ENCODE measurements around the gene GPR161.

Gene GPR161

DNA sequence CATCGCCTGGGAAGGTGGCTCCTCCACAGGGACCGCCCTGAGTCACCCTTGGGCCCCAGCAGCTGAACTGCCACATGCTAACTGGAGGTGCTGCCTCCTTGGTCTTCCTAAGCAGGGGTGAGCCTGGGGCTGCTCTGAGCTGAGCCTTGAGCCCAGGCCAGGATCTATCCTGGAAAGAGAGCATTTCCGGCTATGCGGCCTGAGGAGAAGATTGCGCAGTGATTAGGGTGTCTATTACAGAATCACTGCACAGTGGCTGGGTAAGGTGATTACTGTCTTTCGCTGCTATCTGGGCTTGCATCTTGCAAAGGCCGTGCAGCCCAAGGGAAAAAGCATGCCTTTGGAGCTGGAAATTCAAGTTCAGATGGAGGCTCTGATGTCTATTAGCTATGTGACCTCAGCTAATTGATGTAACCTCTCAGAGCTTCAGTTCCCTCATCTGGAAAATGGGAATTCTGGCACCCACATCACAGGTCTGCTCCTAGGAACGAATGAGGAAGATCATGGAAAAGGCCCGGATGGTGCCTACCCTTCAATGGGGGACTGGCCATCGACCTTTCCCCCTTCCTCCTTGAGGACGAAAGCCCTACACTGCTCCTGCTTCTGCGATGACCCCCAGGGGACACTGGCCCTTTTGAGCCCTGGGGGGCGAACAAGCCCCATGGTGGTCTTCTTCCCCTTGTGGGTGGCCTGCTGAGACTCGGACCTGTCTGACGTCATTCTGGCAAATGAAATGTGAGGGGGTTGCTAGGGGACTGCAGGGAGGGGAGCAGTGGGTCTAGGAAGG, 38.0 kb downstream of the GPR161 start:
- no peak overlapping the region for H3K9ac ChIP-seq (ENCODE audit: low read length)
- no peaks in the 10 kb centered on the region for H3K4me1 ChIP-seq (ENCODE audit: low read length)
- H4K20me1 ChIP-seq (ENCODE audit: insufficient read depth, low read length), result no peaks in the 10 kb centered on the region
- H3K36me3 ChIP-seq (replicated peaks; ENCODE audit: low read depth, low read length), result no peaks in the 10 kb centered on the region
- no peak overlapping the region for H3K4me2 ChIP-seq (ENCODE audit: low read length)
- no peaks in the 10 kb centered on the region for H3K79me2 ChIP-seq (ENCODE audit: low read length)
- H3K9me3 ChIP-seq (ENCODE audit: insufficient read depth, low read length), result no peaks in the 10 kb centered on the region
- H3K4me3 ChIP-seq (ENCODE audit: low read length), result no peak overlapping the region
- no peak overlapping the region for H3K27ac ChIP-seq (ENCODE audit: low read length)
- no peaks in the 10 kb centered on the region for H3K27me3 ChIP-seq (ENCODE audit: low read depth, low read length)
- H2AFZ ChIP-seq (ENCODE audit: low read depth, low read length), result no peak overlapping the region
- TF ChIP-seq EZH2phosphoT487 (IDR thresholded peaks at IDR 0.05; ENCODE audit: low read depth), result no peak
- TF ChIP-seq, protein P1, sequence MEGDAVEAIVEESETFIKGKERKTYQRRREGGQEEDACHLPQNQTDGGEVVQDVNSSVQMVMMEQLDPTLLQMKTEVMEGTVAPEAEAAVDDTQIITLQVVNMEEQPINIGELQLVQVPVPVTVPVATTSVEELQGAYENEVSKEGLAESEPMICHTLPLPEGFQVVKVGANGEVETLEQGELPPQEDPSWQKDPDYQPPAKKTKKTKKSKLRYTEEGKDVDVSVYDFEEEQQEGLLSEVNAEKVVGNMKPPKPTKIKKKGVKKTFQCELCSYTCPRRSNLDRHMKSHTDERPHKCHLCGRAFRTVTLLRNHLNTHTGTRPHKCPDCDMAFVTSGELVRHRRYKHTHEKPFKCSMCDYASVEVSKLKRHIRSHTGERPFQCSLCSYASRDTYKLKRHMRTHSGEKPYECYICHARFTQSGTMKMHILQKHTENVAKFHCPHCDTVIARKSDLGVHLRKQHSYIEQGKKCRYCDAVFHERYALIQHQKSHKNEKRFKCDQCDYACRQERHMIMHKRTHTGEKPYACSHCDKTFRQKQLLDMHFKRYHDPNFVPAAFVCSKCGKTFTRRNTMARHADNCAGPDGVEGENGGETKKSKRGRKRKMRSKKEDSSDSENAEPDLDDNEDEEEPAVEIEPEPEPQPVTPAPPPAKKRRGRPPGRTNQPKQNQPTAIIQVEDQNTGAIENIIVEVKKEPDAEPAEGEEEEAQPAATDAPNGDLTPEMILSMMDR (IDR thresholded peaks at IDR 0.05; ENCODE audit: low read depth, low read length), result no peak

- Histone ChIP-seq H3K4me3 (ENCODE audit: low read length) (no peak overlapping the region), H3K9me3 (ENCODE audit: insufficient read depth, low read length) (no peaks in the 10 kb centered on the region), H3K4me1 (ENCODE audit: low read length) (no peaks in the 10 kb centered on the region), H3K27ac (ENCODE audit: low read length) (no peak overlapping the region), H3K27me3 (ENCODE audit: low read depth, low read length) (no peaks in the 10 kb centered on the region), H3K36me3 (replicated peaks; ENCODE audit: low read depth, low read length) (no peaks in the 10 kb centered on the region), H3K79me2 (ENCODE audit: low read length) (no peaks in the 10 kb centered on the region), H2AFZ (ENCODE audit: low read depth, low read length) (no peak overlapping the region), H3K9ac (ENCODE audit: low read length) (no peak overlapping the region), H4K20me1 (ENCODE audit: insufficient read depth, low read length) (no peaks in the 10 kb centered on the region), H3K4me2 (ENCODE audit: low read length) (no peak overlapping the region)
- TF ChIP-seq, protein P1 (IDR thresholded peaks at IDR 0.05; ENCODE audit: low read depth, low read length), result no peak
- no peak for TF ChIP-seq EZH2phosphoT487 (IDR thresholded peaks at IDR 0.05; ENCODE audit: low read depth)
Observed at GRCh38 chr1:168097921-168098528, 38.7 kb downstream of the GPR161 start.

DNA sequence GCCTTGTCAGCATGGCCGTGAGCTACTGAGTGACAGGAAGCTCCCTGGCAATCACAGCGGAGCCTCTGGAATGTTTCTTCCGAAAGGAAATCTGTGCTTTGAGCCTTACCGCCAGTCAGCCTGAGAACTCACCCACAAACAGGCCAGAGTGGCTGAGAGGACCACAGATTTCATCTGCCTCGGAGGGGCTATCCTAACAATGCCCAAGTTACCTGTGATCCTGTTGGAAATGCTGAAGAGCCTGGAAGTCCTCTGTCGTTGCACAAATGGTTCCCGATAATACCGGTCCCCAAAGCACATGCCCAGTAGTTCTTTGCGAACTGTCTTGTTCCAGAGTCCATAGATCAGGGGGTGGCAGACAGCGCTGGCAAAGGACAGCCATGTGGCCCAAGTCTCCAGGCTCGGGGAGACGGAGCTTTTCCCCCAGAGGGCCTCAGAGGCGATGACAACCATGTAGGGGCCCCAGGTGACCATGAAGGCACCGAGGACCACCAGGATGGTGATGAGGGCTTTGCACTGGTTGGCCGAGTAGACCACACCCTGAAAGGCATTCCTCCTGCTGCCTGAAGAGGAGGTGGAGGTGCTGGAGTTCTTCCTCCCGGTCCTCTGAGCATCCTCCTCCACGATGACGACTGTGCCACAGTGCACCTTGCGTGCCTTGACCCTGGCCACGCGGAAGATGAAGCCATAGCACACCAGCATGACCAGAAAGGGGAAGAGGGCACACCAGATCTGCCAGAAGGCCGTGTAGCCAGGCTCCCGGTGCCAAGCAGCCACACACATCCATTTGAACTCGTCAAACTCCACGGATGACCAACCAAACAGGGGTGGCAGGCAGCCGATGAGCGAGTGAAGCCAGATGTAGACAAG, 40.2 kb downstream of the GPR161 start:
- H3K9me3 ChIP-seq (ENCODE audit: insufficient read depth, low read length), result no peaks in the 10 kb centered on the region
- H3K4me1 ChIP-seq (ENCODE audit: low read length), result no peaks in the 10 kb centered on the region
- no peak for TF ChIP-seq EZH2phosphoT487 (IDR thresholded peaks at IDR 0.05; ENCODE audit: low read depth)
- TF ChIP-seq, protein P1 (IDR thresholded peaks at IDR 0.05; ENCODE audit: low read depth, low read length), result no peak
- H3K4me3 ChIP-seq (ENCODE audit: low read length), result no peak overlapping the region
- H2AFZ ChIP-seq (ENCODE audit: low read depth, low read length), result no peak overlapping the region
- no peaks in the 10 kb centered on the region for H4K20me1 ChIP-seq (ENCODE audit: insufficient read depth, low read length)
- no peaks in the 10 kb centered on the region for H3K79me2 ChIP-seq (ENCODE audit: low read length)
- H3K4me2 ChIP-seq (ENCODE audit: low read length), result no peak overlapping the region
- H3K27ac ChIP-seq (ENCODE audit: low read length), result no peak overlapping the region
- no peaks in the 10 kb centered on the region for H3K36me3 ChIP-seq (replicated peaks; ENCODE audit: low read depth, low read length)
- no peaks in the 10 kb centered on the region for H3K27me3 ChIP-seq (ENCODE audit: low read depth, low read length)
- no peak overlapping the region for H3K9ac ChIP-seq (ENCODE audit: low read length)

GRCh38 chr1:168095476-168095875, 41.3 kb downstream of the GPR161 start:
- Histone ChIP-seq H4K20me1 (ENCODE audit: insufficient read depth, low read length) (no peaks in the 10 kb centered on the region), H3K36me3 (replicated peaks; ENCODE audit: low read depth, low read length) (no peaks in the 10 kb centered on the region), H3K9me3 (ENCODE audit: insufficient read depth, low read length) (no peaks in the 10 kb centered on the region), H2AFZ (ENCODE audit: low read depth, low read length) (no peak overlapping the region), H3K79me2 (ENCODE audit: low read length) (no peaks in the 10 kb centered on the region), H3K4me3 (ENCODE audit: low read length) (no peak overlapping the region), H3K27ac (ENCODE audit: low read length) (no peak overlapping the region), H3K4me2 (ENCODE audit: low read length) (no peak overlapping the region), H3K27me3 (ENCODE audit: low read depth, low read length) (no peaks in the 10 kb centered on the region), H3K4me1 (ENCODE audit: low read length) (no peaks in the 10 kb centered on the region), H3K9ac (ENCODE audit: low read length) (no peak overlapping the region)
- TF ChIP-seq, protein P1 (IDR thresholded peaks at IDR 0.05; ENCODE audit: low read depth, low read length), result no peak
- TF ChIP-seq EZH2phosphoT487 (IDR thresholded peaks at IDR 0.05; ENCODE audit: low read depth), result no peak

Data from OCI-LY3 (cell line).